Rectal smooth muscle tissue (tissue), 1 donor: Measurements from ENCODE around the gene CNTN5.
"Not testable (repeated sequence)": the region's sequence is repeated elsewhere in the genome, so short reads cannot be mapped to it uniquely, and the experiment has no call there.

Source experiments
- H3K27ac ChIP-seq: one replicate; pipeline ENCODE4 v1.7.0; 2013; ENCODE audit warnings: low read depth, low read length, inconsistent platforms
- H3K27me3 ChIP-seq: one replicate; pipeline ENCODE4 v1.7.0; 2013; ENCODE audit warnings: low read length; ENCODE audit not compliant: control insufficient read depth, insufficient read depth
- H3K36me3 ChIP-seq: one replicate; pipeline ENCODE4 v1.7.0; 2013; ENCODE audit warnings: low read length; ENCODE audit not compliant: control insufficient read depth, insufficient read depth
- H3K4me1 ChIP-seq: one replicate; pipeline ENCODE4 v1.7.0; 2013; ENCODE audit warnings: low read length; ENCODE audit not compliant: control insufficient read depth, insufficient read depth
- H3K4me3 ChIP-seq: one replicate; pipeline ENCODE4 v1.7.0; 2013; ENCODE audit warnings: low read length
- H3K9ac ChIP-seq: one replicate; pipeline ENCODE4 v1.7.0; 2013; ENCODE audit warnings: low read length

CNTN5 gene

GRCh38 chr11:100257238-100257803 lies 1236.6 kb downstream of the CNTN5 start:
- H3K4me3 ChIP-seq, H3K9ac ChIP-seq, H3K36me3 ChIP-seq, H3K27ac ChIP-seq, H3K4me1 ChIP-seq, H3K27me3 ChIP-seq: not testable (repeated sequence)

- no peaks in the 10 kb centered on the region for H3K4me1 ChIP-seq
- no peaks in the 10 kb centered on the region for H3K36me3 ChIP-seq
- no peak overlapping the region for H3K4me3 ChIP-seq
- H3K27me3 ChIP-seq: no peaks in the 10 kb centered on the region
- H3K27ac ChIP-seq: no peak overlapping the region
- no peak overlapping the region for H3K9ac ChIP-seq
These were observed 1248.8 kb downstream of the CNTN5 start for GRCh38 chr11:100269516-100269915.

GRCh38 chr11:100273066-100273815 lies 1252.5 kb downstream of the CNTN5 start:
- no peak overlapping the region for H3K27ac ChIP-seq
- no peak overlapping the region for H3K9ac ChIP-seq
- no peaks in the 10 kb centered on the region for H3K27me3 ChIP-seq
- H3K4me1 ChIP-seq: no peaks in the 10 kb centered on the region
- no peak overlapping the region for H3K4me3 ChIP-seq
- H3K36me3 ChIP-seq: no peaks in the 10 kb centered on the region

GRCh38 chr11:100274466-100274865 lies 1253.7 kb downstream of the CNTN5 start:
- not testable (repeated sequence) for H3K4me1 ChIP-seq, H3K27ac ChIP-seq, H3K4me3 ChIP-seq, H3K36me3 ChIP-seq, H3K9ac ChIP-seq, H3K27me3 ChIP-seq

GRCh38 chr11:100294748-100295147 lies 1274.0 kb downstream of the CNTN5 start:
- Histone ChIP-seq H3K27ac (no peak overlapping the region), H3K9ac (no peak overlapping the region), H3K4me1 (no peaks in the 10 kb centered on the region), H3K36me3 (no peaks in the 10 kb centered on the region), H3K27me3 (no peaks in the 10 kb centered on the region), H3K4me3 (no peak overlapping the region)

GRCh38 chr11:100296051-100296679 lies 1275.4 kb downstream of the CNTN5 start:
- Histone ChIP-seq H3K4me3 (no peak overlapping the region), H3K27ac (no peak overlapping the region), H3K9ac (no peak overlapping the region), H3K27me3 (no peaks in the 10 kb centered on the region), H3K4me1 (no peaks in the 10 kb centered on the region), H3K36me3 (no peaks in the 10 kb centered on the region)

GRCh38 chr11:100297516-100297915 lies 1276.8 kb downstream of the CNTN5 start:
- Histone ChIP-seq H3K9ac (no peak overlapping the region), H3K27ac (no peak overlapping the region), H3K36me3 (no peaks in the 10 kb centered on the region), H3K4me3 (no peak overlapping the region), H3K4me1 (no peaks in the 10 kb centered on the region), H3K27me3 (no peaks in the 10 kb centered on the region)

- Histone ChIP-seq H3K36me3 (no peaks in the 10 kb centered on the region), H3K4me3 (no peak overlapping the region), H3K27me3 (no peaks in the 10 kb centered on the region), H3K4me1 (no peaks in the 10 kb centered on the region), H3K27ac (no peak overlapping the region), H3K9ac (no peak overlapping the region)
These were observed 1282.1 kb downstream of the CNTN5 start for GRCh38 chr11:100302824-100303223.

GRCh38 chr11:100303897-100304296 lies 1283.1 kb downstream of the CNTN5 start:
- Histone ChIP-seq H3K9ac (no peak overlapping the region), H3K4me3 (no peak overlapping the region), H3K27me3 (no peaks in the 10 kb centered on the region), H3K4me1 (no peaks in the 10 kb centered on the region), H3K36me3 (no peaks in the 10 kb centered on the region), H3K27ac (no peak overlapping the region)

- H3K4me3 ChIP-seq: no peak overlapping the region
- no peak overlapping the region for H3K9ac ChIP-seq
- H3K27me3 ChIP-seq: no peaks in the 10 kb centered on the region
- H3K4me1 ChIP-seq: no peaks in the 10 kb centered on the region
- H3K36me3 ChIP-seq: no peaks in the 10 kb centered on the region
- H3K27ac ChIP-seq: no peak overlapping the region
These were observed 1287.5 kb downstream of the CNTN5 start for GRCh38 chr11:100308202-100308601.

- Histone ChIP-seq H3K27me3 (no peaks in the 10 kb centered on the region), H3K4me1 (no peaks in the 10 kb centered on the region), H3K9ac (no peak overlapping the region), H3K27ac (no peak overlapping the region), H3K36me3 (no peaks in the 10 kb centered on the region), H3K4me3 (no peak overlapping the region)
These were observed 1295.2 kb downstream of the CNTN5 start for GRCh38 chr11:100315946-100316345.

- H3K27ac ChIP-seq: no peak overlapping the region
- no peaks in the 10 kb centered on the region for H3K27me3 ChIP-seq
- no peaks in the 10 kb centered on the region for H3K36me3 ChIP-seq
- no peak overlapping the region for H3K4me3 ChIP-seq
- no peaks in the 10 kb centered on the region for H3K4me1 ChIP-seq
- no peak overlapping the region for H3K9ac ChIP-seq
These were observed 1296.2 kb downstream of the CNTN5 start for GRCh38 chr11:100316952-100317351.

- Histone ChIP-seq H3K27ac (no peak overlapping the region), H3K9ac (no peak overlapping the region), H3K4me1 (no peaks in the 10 kb centered on the region), H3K27me3 (no peaks in the 10 kb centered on the region), H3K4me3 (no peak overlapping the region), H3K36me3 (no peaks in the 10 kb centered on the region)
These were observed 1298.9 kb downstream of the CNTN5 start for GRCh38 chr11:100319691-100320090.
